Choroid plexus epithelial cell (primary cell): Measurements from ENCODE around the gene INVS.

Source experiments
- DNase-seq: peaks from one replicate; pipeline ENCODE4 v3.0.0-alpha.2; 2010; ENCODE audit warnings: low read depth
- H3K4me3 ChIP-seq: 2 replicates; pipeline ENCODE4 v1.5.1; 2011; ENCODE audit warnings: low read depth, mild to moderate bottlenecking, control low read depth, low read length, moderate library complexity
- TF ChIP-seq, protein P1 (sequence below): conservative IDR thresholded peaks from 2 replicates; pipeline ENCODE4 v1.5.1; 2011; ENCODE audit warnings: low read depth, mild to moderate bottlenecking, control low read depth, inconsistent platforms, low read length, moderate library complexity

INVS gene

DNA sequence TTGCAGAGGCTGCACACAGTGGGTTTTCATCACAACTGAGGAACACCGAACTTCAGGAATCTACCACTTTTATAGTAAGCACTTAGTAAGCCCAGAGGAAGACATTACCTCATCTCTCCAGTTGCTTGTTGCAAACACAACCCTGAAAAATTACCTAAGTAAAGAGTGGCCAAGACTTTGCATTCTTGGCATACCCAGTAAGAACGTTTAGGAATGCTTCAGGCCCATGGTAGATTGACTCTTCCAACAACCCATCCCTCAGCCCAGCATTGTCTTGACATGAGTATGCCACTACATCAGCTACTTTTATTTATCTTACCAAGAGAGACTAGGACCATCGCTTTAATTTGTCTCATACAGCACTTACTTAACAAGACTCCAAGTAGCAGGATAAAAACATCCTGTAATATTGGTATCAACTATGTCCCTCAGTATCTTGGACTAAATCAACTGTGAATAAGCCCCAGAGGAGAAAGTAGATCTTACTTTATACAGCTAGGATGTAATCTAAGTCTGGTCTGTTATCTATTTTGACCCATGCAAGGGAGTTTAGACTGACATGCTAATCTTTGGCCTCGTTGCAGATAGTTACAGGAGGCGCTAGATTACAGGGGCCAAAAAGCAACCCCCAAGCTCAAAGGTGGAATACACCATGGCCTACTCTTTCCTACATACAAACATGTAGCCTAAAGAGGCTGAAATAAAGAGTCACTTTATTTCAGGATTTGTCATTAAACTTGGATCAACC, 114.9 kb downstream of the INVS start:
- TF ChIP-seq, protein P1, sequence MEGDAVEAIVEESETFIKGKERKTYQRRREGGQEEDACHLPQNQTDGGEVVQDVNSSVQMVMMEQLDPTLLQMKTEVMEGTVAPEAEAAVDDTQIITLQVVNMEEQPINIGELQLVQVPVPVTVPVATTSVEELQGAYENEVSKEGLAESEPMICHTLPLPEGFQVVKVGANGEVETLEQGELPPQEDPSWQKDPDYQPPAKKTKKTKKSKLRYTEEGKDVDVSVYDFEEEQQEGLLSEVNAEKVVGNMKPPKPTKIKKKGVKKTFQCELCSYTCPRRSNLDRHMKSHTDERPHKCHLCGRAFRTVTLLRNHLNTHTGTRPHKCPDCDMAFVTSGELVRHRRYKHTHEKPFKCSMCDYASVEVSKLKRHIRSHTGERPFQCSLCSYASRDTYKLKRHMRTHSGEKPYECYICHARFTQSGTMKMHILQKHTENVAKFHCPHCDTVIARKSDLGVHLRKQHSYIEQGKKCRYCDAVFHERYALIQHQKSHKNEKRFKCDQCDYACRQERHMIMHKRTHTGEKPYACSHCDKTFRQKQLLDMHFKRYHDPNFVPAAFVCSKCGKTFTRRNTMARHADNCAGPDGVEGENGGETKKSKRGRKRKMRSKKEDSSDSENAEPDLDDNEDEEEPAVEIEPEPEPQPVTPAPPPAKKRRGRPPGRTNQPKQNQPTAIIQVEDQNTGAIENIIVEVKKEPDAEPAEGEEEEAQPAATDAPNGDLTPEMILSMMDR = no peak
- peak; percentile 82 for DNase-seq
- H3K4me3 ChIP-seq = no peak overlapping the region

DNA sequence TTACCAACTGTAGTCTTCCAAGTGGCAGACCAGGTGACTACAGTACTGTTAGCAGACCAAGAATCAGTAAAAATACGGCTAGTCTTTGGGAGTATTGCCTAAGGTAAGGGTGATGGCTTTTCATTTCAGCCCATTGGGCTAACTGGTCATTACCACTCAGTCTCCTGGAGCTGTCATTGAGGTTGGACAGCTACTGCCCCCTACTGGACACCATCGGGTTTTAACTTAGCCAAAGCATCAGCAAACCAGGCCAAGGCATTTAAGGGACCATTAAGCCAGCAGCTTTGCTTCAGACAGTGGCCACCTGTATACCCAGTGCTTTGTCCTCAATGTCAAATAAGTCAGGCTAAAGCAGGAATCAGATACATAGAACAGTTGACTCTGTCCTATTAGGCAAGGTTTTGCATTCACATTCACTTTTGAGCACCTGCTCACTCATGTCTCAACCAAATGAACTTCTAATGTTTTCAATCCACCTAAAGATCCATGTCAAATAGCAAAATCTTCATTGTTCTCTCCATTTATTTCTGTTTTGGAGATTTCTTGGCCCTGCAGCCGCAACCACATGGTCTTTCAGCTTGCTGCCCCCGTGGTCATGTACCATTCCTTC, 117.2 kb downstream of the INVS start:
- TF ChIP-seq, protein P1 = peak; percentile 83
- peak; percentile 76 for DNase-seq
- H3K4me3 ChIP-seq = no peak overlapping the region

DNA sequence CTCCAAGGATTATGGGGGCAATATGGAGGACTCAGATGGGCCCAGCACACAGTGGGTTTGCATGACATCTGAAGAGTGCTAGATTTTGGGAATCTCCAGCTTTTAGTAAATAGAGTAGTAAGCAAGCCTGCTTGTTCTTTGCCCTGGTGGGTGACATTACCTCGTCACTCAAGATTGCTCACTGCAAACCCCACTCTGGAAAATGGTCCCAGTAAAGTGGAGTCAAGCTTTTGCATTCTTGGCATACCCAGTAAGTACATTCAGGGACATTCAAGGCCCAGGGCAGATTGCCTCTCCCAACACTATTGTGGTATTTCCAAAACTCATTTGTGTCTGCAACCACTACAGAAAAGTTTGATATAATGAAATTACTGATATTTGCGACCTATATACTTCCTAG, 118.5 kb downstream of the INVS start:
- H3K4me3 ChIP-seq = no peak overlapping the region
- DNase-seq = no peak
- TF ChIP-seq, protein P1 = no peak

DNA sequence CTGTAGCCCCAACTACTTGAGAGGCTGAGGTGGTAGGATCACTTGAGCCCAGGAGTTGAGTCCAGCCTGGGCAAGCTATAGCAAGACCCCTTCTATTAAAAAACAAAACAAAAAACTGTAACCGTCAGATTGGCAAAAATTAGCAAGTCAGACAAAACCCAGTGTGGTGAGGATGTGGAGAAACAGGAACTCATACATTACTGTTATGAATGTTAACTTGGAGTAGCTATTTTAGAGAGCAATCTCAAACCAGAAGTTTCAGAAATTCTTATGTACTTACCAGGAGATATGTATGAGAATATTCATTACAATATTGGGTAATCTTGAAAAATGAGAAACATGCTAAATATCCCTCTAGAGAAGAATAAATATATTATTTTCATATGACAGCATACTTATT, 120.3 kb downstream of the INVS start:
- TF ChIP-seq, protein P1 = no peak
- DNase-seq = peak; percentile 19
- H3K4me3 ChIP-seq = no peak overlapping the region

DNA sequence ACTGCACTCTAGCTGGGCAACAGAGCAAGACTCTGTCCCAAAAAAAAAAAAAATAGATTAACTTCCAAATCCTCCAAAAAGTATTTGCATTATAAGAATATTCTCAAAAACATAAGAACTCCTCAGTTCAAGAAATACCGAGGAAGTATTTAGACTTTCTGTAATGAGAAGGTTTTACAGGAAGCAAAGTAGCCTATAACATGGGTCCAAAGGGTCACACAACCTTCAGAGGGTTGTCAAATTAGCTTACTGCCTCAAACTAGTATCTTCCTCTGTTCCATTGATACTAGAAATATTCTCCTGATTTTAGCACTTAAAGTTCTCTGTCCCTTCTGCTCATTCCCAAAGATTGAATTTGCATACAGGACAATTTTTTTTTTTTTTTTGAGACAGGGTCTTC, 121.9 kb downstream of the INVS start:
- TF ChIP-seq, protein P1 = no peak

DNA sequence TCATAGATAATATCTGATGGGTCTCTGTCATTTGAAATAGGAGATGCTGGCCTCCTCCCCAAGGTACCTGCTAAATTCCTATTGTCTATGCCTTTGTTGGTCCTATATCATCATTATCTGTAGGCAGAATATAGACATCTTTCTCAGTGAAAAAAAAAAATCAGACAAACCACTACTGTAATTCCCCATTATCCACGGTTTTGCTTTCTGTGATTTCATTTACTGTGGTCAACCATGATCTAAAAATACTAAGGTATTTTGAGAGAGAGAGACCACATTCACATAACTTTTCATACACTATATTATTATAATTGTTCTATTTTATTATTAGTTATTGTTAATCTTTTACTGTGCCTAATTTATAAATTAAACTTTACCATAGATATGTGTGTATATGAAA, 122.5 kb downstream of the INVS start:
- DNase-seq = no peak
- TF ChIP-seq, protein P1 = no peak
- no peak overlapping the region for H3K4me3 ChIP-seq

More for the DNA sequence above, 121.9 kb downstream of the INVS start:
- DNase-seq = no peak
- H3K4me3 ChIP-seq = no peak overlapping the region

DNA sequence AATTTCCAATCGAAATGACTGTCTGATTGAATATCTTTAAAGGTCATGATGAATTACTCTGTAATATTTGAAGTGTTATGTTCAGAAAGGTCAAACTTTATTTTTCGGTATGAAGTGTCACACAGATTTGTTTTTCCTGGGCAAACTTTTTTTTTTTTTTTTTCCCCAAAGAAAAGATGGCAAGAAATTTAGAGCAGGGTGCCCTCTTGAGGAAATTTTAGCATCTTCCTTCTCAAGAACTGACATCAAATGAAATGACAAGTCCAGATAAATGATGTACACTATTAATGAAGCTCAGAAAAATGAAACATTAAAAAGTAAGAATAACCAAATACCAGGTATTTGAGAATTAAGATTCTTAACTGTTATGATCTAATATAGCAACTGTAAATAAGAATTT, 123.6 kb downstream of the INVS start:
- no peak overlapping the region for H3K4me3 ChIP-seq
- TF ChIP-seq, protein P1 = peak; percentile 52
- peak; percentile 70 for DNase-seq
